Measurements from ENCODE around the gene PTOV1.

Gene PTOV1

GRCh38 chr19:49876422-49877019 lies 25.6 kb downstream of the PTOV1 start:
- DNase-seq: peak; percentile 99

GRCh38 chr19:49877020-49877878 lies 26.3 kb downstream of the PTOV1 start, which contains the start of the genes AKT1S1 and TBC1D17:
Gene AKT1S1 (minus strand): TSS chr19:49877355. CDS start chr19:49873295, 4,060 bp downstream.
Gene TBC1D17 (plus strand): TSS chr19:49877702. CDS start chr19:49877724, 22 bp downstream.
- peak; percentile 99 to 100 (median 100) for DNase-seq

- peak; percentile 98 to 100 (median 99) for DNase-seq
These were observed 27.2 kb downstream of the PTOV1 start for GRCh38 chr19:49877879-49878743.

GRCh38 chr19:49878744-49879070 lies 27.7 kb downstream of the PTOV1 start:
- no peak for DNase-seq

GRCh38 chr19:49879243-49879963 lies 28.4 kb downstream of the PTOV1 start:
- peak in 2 of 3 donors; percentile 47 to 54 for DNase-seq

- peak in 1 of 3 donors; percentile 38 for DNase-seq
These were observed 29.4 kb downstream of the PTOV1 start for GRCh38 chr19:49880162-49880869.

- no peak for DNase-seq
These were observed 30.2 kb downstream of the PTOV1 start for GRCh38 chr19:49881186-49881585.

GRCh38 chr19:49881672-49882394 lies 30.9 kb downstream of the PTOV1 start:
- peak in 2 of 3 donors; percentile 33 to 51 for DNase-seq

- DNase-seq: no peak
These were observed 31.7 kb downstream of the PTOV1 start for GRCh38 chr19:49882643-49883042.

GRCh38 chr19:49883094-49883493 lies 32.1 kb downstream of the PTOV1 start:
- no peak for DNase-seq

GRCh38 chr19:49884109-49884508 lies 33.1 kb downstream of the PTOV1 start:
- no peak for DNase-seq

- no peak for DNase-seq
These were observed 33.8 kb downstream of the PTOV1 start for GRCh38 chr19:49884760-49885159.

- no peak for DNase-seq
These were observed 36.2 kb downstream of the PTOV1 start for GRCh38 chr19:49887037-49887664.

GRCh38 chr19:49887665-49888509 lies 36.9 kb downstream of the PTOV1 start:
- peak in 1 of 3 donors; percentile 52 for DNase-seq

- no peak for DNase-seq
These were observed 37.5 kb downstream of the PTOV1 start for GRCh38 chr19:49888510-49888824.

GRCh38 chr19:49889038-49889686 lies 38.2 kb downstream of the PTOV1 start:
- no peak for DNase-seq

- peak; percentile 74 to 88 (median 83) for DNase-seq
These were observed 38.9 kb downstream of the PTOV1 start for GRCh38 chr19:49889687-49890348.

Data from suppressor macrophage treated with lipopolysaccharide for 1 hour (primary cell).